GM19193 (cell line): ENCODE measurements around the gene RAB6B.

Experiments
- POLR2A ChIP-seq: IDR thresholded peaks from 4 replicates; pipeline ENCODE4 v1.6.1; 2011; ENCODE audit not compliant: insufficient read depth, insufficient read length; ENCODE audit errors: extremely low read depth

Gene RAB6B

DNA sequence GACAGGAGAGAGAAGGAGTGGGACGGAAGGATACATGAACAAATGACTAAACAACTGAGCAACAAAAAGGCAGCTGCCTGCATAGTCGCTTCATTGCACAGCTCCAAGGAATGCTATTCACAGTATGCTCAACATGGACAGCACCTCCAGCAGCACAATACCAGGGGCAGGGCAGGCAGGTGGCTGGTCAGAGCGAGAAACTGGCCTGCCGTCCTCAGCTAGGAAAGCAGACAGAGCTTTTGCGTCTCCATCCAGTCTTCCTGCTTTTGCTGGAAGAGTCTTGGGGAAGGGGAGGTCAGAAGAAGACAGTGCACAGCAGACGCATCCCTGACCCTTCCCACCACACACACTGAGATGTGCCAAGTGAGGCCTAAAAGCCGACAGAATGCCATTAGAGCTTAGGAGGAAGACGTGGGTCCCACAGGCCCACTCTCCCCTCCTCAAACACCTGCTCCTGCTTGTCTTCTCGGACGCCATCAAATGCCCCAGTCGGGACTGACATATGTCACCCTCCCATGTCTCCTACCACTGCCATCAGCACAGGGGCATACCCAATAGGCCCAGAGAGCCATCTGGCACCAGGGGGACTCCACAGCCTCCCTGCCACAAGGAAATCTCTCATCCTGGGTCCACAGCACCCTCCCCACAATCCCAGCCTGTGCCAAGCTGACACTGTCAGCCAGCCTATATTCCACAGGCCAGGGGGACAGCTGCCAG, 3.9 kb downstream of the RAB6B start:
- TF ChIP-seq POLR2A, result no peak

DNA sequence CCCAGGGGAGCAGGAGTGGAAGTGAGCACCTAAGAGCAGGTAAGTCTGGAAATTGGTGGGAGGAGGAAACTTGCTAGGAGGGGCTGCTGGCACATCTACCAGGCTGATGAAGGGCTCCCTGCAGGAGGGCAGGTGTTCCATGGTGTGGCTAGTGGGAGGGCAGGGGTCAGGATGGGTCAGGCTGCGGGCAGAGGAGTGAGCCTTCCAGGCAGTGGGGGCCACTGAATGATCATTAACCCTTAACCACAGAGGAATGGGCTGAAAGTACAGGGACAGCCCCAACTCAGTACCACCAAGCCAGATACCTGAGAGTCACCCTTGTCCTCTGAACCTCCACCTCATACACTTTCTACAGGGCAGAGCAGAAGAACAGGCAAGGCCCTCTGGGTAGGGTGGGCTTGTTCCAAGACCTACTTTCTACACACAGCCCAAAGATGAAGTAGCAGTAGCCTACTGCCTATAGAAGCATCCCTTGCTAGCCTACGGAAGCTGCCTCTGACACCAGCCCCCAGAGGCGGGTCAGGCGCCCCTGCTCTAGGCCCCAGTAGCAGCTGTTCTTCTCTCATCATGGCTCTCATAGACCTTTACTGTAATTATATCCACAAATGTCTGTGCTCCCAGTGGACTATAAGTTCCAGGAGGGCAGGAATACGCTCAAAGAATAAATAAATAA, 4.6 kb downstream of the RAB6B start:
- no peak for TF ChIP-seq POLR2A

DNA sequence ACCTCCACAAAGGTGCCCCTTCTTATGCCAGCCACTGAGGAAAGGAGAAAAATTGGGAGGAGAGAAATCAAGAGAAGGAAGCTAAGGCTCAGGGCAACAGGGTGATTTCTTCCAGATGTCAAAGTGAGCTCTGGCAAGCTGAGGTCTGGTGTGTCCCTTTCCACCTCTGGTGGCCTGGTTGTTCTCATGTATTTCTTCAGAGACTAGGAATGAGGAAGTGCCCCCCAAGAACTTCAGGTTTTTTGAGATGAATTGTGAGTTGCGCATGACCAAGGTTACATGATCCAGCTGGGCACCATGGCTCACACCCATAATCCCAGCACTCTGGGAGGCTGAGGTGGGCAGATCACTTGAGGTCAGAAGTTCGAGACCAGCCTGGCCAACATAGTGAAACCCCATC, 5.6 kb downstream of the RAB6B start:
- TF ChIP-seq POLR2A, result no peak

DNA sequence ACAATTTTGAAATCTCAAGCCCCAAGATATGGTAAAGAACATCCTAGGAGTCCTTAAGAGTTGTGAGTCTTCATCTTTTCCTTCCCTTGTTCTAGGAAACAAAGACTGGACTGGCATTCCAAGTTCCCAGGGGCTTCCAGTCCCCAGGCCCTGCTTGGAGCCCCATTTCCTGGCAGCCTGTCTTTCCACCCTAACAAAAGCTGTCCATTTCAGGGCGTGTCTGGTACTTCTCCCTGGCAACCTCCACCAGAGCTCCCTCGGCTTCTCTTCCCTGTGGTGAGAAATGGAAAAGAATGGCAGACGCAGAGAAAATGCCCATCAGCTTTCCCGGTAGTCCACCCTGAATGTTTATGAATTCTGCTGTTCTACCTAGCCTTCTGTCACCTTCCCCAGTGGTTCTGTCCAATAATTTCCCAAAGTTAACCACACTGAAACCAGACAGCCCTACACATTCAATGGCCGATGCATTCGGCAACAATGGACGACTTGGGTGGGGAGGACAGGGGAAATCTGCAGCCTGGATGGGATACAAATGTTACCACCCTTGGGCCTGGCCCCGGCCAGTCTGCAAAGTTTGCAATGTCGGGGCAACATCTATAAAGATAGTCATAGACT, 6.8 kb downstream of the RAB6B start:
- no peak for TF ChIP-seq POLR2A

DNA sequence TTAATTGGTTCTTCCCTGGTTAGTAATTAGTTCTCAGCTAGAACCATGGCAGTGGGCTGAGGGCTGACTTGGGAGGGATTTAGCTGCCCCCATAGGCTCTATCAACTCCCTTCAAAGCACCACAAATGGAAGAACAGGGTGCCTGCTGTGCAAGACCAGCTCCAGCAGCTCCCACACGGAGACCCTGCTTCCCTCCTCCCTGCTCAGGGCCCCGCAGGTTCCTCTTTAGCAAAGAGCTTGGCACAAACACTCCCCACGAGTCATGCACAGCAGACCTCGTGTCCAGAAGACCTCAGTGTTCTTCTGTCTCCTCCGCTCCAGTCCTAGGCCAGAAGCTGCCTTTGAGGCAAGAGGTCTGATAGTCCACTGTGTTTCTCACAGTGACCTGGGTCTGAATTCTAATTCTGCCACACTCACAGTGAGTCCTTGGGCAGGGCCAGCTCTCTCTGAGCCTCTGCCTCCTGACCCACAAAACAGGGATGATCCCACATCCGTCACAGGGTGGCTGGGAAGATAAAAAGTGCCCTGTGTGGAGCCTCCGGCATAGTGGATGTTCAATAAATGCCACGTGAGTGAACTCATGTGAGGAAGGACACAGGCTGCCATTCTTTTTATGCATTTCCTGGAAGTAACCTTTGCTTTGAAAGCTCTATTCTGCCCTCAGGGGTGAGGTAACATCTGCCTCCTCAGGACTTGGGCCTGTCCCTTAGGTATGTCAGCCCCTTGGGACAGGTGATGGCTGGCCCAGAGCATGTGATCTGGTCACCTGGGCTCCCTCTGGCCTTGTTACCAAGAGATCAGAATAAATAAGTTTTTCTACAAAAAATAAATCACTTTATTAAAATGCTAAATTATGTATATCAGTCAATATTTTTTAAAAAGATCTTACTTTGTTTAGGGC, 7.6 kb downstream of the RAB6B start:
- TF ChIP-seq POLR2A, result no peak

DNA sequence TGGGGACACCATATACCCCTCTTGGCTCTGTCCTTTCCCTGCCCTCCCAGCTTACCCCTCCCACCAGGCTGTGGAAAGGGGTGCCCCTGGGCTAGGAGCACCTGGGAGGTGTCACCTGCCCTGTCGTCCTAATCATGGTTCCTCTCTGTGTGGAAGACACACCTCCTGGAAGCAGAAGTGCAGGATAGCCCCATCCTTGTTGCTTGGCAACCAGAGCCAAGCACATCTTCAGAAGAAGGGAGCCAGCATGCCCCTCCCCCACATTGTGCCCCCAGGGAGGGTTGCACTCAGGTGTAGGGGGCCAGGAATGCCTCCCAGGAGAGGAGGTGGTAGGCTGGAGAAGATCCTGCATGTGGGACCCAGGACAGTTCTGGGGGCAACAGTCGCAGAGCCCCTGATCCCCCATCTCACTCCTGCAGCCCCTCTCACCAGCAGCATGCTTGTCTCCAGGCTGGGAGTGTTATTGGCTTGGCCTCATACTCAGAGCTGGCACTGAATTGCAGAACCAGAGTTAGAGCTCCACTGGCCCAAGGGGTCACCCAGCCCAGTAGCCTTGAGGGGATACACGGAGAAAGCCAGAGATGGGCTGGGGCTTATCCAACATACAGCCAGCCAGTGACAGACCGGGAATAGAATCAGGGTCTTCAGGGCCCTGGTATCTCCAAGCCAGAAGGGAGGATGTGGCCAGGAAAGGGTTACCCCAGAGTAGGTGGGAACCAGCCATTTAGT, 8.4 kb downstream of the RAB6B start:
- no peak for TF ChIP-seq POLR2A

DNA sequence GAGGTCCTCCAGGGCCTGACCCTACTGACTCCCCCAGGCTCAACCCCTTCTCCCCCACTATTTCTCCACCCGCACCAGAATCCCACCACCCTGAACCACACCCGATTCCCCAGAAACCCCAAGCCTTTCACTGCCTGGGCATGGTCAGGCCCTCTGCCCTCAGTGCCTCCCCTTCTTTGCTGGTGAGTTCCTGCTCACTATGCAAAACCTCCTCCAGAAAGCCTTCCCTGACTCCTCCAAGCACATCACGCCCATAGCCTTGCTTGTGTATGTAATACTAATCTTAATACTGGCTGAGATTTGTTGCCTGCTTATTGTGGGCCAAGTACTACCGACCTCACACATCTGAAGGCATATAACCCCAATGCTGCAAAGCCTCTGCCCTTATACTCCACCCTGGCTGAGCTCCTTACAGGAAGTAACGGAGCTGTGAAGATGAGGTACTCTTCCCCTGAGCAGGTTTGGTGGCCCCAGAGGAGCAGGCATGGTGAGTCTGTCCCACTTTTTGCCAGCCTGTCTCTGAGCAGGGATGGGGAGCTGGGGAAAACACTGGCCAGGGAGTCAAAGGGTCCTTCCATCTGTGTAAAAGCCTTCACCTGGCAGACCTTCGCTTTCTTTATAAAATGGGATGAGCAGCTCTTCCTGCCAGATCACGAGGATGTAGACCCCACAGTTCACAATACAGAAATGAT, 9.5 kb downstream of the RAB6B start:
- TF ChIP-seq POLR2A, result no peak

DNA sequence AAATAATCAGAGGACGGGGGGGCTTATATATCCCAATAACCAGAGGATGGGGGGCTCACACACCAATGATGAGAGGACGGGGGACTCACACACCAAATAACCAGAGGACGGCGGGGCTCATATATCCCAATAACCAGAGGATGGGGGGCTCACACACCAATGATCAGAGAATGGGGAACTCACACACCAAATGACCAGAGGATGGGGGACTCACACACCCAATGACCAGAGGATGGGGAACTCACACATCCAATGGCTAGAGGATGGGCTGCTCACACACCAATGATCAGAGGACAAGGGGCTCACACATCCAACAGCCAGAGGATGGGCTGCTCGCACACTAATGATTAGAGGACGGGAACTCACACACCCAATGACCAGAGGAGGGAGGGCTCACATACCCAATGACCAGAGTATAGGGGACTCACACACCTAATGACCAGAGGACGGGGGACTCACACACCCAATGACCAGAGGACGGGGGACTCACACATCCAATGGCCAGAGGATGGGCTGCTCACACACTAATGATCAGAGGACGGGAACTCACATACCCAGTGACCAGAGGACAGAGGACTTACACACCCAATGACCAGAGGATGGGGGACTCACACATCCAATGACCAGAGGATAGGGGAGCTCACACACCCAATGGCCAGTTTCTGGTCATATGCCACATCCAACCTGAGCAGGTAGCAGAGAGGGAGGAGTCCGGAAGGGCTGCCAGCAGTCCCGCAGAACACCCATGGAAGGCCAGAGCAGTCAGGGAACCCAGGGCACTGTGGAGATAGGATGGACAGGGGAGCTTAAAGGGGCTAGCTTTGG, 10.6 kb downstream of the RAB6B start:
- no peak for TF ChIP-seq POLR2A

DNA sequence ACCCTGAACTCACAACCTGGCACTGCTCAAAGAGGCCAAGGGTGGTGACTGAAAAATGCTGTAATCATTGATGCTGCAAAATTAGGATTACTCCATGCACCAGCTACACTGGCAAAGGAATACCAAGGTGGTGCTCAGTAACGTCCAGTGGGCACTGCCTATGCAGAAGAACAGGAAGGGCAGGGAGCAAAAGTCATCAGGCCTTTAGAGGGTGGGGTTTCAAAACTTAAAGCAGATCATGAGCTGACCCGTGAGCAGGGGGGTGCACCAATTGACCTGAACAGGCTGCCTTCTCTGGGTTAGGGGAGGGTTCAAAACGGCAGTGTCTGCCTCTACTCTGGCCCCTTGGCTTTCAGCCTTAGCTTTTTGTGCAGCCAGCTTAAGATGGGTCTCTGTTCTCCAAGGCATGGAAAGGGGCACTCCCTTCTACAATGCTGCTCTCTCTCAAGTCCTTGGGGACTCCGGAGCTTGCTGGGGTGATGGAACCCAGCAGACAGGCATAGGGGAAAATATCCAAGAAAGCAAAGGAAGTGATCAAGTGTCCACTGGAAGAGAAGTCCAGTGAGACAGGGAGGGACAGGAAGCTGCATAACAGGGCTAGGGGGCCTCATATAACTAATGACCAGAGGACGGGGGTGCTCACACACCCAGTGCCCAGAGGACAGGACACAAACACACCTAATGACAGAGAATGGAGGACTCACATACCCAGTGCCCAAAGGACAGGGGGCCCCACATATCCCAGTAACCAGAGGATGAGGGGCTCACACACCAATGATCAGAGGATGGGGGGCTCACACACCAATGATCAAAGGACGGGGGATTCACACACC, 11.4 kb downstream of the RAB6B start:
- no peak for TF ChIP-seq POLR2A

DNA sequence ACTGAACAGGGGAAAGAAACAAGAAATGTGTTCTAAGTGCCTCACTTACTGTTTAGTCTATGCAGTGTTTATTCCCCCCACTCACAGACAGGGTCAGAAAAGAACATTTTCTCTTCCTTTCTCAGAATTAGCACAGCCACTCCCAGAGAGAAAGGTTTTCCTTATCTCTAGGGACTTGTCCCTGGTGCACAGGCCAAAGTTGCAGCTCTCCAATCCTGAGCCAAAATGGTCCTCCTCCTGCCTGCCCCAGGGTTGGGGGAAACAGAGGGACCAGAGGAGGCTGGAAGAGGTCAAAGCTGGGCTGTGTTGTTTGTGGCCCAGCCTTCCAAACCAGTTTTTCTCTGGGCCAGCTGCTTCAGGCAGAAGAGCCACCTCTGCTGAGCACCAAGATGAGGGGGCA, 12.0 kb downstream of the RAB6B start:
- no peak for TF ChIP-seq POLR2A

DNA sequence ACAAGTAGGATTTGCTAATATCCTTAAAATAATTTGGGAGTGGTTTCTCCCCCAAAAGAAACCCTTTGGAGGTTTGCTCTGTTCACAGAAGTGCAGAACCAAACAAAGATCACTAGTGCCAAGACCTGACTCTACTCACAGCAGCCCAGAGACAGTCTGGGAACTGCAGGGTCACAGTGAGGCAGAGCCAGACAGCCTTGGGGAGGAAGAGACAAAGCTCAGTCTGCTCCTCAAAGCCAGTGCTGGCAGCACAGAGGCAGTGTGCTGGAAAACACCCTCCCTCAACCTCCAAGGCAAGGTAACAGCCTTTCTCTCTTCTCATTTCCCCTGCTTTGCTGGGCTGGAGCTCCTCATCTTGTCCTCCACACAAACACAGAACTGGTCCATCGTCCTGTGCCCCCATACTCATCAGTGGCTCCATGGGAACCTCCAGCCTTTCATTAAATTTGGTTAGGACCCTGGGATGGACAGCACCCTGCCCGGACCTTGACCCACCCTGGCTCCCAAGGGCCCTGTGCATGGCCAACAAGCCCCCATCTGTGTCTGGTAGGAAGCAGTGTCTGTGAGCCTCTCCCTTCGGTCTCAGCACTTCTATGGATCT, 12.6 kb downstream of the RAB6B start:
- no peak for TF ChIP-seq POLR2A
